Brain pericyte (primary cell): ENCODE results near the gene SLC47A1.
"Not testable (repeated sequence)": the region's sequence is repeated elsewhere in the genome, so short reads cannot be mapped to it uniquely, and the experiment has no call there.

Experiments
- DNase-seq: peaks from one replicate; pipeline ENCODE4 v3.0.0-alpha.2; 2012; ENCODE audit warnings: low read depth, low spot score

The SLC47A1 gene

DNA sequence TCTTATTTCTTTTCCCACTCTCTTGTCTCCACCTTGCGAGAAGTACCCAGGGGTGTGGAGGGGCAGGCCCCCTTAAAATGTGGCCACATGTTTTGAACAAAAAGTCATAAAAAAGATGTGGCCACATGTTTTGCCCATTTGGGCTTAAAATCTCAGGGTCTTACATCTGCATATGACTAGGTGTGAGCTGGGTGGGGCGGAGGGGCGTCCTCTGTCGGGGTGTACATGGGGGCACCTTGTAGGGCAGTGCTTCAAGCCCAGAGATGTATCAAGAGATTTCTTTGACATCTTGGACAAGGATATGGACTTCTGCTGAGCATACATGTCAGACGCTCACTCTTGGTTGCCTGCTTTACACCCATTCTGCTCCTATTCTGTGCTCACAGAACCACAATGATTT lies 13.0 kb upstream of the SLC47A1 start:
- DNase-seq, result no peak

DNA sequence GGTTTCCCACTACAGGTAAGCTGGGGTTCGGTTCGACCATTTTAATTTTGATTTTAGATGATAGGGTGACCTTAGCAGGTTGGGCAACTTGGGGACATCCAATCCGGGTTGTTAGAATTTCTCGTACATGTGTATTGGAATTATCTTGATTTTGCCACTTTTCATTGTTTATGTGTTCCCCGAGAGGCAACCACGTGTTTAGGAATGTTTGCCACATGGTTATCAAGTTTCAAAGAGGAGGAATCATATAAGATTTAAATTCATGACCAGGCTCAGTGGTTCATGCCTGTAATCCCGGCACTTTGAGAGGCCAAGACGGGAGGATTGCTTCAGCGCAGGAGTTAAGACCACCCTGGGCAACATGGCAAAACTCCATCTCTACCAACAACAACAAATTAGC lies 10.0 kb upstream of the SLC47A1 start:
- DNase-seq, result no peak

DNA sequence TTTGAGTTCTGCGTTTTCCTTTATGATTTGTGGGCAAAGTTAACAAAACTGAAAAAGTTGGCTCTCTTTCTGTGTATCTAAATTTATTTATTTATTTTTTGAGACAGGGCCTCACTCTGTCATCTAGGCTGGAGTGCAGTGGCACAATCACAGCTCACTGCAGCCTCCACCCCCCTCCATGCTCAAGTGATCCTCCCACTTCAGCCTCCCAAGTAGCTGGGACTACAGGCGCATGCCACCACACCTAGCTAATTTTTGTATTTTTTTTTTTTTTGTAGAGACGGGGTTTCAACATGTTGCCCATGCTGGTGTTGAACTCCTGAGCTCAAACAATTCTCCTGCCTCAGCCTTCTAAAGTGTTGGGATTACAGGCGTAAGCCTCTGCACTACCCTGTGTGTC lies 6.7 kb upstream of the SLC47A1 start:
- DNase-seq, result not testable (repeated sequence)

DNA sequence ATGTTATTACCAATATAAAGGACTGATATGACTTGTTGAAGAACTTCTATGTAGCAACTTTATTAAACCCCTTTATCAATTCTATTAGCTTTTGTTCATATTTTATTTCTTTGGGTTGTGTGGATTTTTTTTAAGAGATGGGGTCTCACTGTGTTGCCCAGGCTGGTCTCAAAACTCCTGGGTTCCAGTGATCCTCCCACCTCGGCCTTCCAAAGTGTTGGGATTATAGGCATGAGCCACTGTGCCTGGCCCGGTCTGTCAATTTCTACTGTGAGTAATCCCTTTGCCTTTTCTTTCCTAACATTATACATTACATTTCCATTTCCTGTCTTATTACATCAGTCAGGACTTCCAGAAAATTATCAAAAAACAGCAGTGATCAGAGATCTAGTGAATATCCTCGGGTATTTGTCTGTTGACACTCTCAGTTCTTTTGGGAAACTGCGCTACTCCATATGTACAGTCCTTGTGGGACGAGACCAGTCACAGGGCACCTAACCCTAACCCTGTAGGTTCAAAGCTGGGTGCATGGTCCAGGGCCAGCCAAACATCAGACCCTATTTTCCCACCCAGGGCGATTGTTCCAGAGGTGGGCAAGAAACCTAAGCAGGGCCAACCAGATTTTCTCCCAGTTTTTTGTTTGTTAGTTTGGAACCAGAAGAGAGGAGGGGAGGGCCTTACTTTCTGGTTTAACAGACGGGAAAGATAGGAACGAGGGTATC lies 1.7 kb upstream of the SLC47A1 start:
- DNase-seq, result no peak

DNA sequence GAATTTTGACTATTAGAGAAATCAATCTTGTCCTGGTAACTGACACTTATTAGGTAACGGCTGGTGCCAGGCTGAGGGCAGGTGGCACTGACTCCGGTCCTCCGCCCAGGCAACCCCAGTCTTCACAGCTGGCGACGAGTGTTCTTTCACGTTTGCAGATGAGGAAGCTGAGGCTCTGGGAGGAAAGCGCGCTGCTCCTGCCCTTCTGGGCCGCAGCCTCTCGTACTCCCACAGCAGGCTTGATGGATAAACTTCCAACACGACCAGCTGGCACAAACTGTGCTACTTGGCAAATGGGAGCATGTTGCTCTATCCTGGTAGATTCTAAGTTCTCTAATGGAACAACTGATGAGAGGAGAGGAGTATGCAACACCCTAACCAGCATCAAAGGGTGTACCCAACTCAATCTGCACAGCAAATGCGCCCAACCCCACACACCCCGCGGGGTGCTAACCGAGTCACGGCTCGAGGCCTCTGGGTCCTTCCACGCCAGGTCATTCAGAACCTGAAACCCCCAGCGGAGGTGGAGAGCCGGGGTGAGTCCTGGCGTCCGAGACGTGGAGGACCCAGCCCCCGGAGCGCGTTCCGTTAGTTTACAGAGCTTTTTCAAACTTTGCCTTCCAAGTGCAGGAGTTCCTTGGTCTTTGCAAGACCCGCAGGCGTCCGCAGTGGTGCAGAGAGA lies 477 bp upstream of the SLC47A1 start:
- no peak for DNase-seq

DNA sequence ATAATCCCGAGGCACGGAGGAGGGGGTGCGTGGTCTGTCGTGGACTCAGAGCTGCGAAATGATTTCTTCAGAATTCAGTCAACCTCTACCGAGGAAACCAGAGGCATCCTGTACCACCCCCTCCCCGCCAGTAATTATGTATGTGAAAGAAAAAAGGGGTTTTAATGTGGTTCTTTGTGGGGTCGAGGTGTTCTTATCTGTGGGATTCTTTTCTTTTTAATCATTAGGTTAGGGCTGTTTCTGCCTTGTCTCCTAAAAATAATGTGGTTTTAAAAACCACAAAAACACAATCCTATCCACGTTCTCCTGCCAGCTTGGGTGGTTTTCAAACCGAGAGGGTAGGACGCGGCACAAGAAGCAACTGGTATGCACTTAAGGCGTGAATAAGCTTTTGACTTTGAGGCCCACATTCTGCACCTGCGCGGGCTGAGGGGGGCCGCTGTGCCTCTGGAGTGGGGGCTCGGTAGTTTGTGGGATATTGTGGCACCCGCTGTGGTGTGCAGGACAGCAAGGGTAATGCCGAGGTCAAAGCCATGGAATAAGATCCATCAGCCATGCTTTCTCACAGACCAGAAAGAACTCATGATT lies 1.0 kb downstream of the SLC47A1 start:
- no peak for DNase-seq

DNA sequence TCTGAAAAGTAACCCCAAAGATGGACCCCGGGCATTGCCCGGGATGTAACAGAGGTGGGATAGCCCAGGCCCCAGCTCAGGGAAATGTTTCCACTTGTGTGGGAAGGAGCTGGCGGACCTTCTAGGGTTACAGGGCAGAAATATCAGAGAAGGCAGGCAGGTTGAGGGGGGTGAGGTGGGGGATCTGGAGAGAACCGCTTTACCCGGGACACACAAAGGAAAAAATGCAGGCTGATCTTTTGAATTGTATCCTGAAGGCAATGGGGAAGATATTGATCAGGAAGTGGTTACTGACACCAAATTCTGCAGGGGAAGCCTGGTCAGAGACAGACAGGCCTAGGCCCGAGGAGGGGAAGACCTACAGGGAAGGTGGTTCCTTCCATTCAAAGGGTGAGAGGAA lies 3.5 kb downstream of the SLC47A1 start:
- DNase-seq, result no peak

DNA sequence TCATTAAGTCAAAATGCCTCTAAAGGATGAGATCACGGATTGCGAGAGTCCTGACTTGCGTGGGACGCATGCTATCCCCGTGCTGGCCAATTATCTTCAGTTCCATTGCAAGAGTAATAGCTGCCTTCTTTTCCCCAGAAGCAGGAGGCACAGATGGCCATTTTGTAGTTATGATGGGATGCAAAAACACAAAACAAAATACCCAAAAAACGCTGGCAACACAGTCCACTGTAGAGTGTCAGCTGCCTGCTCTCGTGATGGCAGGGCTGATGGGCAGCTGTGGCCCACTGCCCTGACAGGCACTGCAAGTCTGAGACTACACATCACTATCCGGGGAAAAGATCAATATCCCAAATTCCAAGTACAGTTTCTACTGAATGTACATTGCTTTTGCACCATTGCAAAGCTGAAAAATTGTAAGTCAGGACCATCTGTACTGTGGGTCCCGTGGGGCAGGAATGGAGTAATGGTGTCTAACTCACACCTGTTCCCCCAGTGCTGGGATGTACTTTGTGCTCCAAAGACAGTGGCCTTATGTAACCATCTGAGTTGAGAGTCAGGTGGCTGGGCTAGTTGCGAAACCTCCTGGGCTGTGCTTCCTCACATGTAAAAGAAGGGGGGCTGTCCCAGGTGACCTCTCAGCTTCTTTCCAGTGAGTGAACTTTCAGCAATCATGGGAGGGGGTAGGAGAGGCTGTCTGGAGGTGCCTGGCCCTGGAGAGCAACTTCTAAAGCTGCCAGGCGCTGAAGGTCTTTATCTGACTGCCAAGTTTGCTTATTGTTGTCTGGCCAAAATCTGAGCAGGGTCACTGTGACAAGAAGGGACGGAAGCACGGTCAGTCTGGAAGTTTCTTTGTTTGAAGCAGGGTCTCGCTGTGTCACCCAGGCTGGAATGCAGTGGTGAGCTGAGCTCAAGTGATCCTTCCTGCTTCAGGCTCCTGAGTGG lies 4.7 kb downstream of the SLC47A1 start:
- no peak for DNase-seq

DNA sequence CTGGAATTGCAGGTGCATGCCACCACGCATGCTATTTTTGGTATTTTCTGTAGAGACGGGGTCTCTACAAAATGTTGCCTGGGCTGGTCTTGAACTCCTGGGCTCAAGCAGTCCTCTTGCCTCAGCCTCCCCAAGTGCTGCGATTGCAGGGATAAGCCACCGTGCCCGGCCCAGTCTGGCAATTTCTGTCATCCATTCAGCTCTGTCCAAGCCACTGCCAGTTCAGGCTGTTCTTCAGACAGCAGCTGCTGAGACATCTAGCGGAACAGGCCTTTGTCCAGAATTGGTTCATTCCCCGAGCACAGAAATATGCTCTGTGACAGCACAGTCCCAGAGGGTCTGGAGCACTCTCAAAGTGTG lies 5.4 kb downstream of the SLC47A1 start:
- no peak for DNase-seq

DNA sequence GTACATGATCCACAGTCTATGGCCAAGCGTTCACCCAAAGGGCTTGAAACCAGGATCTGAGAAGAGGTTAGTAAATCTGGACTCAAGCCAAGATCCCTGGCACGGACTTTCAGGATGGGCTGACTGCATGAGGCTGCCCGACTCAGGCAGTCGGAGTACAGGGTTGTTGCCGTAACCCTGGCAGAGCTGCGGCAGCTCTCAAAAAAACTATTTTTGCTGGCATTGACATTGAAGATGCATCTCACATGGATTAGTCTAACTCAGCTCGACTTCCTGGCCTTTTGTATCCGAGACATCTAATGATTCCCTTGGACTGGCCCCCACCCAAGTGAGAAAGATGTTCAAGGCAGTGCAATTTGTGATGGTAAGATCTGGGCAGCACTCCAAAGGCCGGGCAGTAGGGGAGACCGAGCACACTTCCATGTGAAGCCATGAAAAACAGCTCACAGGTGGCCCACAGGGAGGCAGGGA lies 6.2 kb downstream of the SLC47A1 start:
- no peak for DNase-seq

DNA sequence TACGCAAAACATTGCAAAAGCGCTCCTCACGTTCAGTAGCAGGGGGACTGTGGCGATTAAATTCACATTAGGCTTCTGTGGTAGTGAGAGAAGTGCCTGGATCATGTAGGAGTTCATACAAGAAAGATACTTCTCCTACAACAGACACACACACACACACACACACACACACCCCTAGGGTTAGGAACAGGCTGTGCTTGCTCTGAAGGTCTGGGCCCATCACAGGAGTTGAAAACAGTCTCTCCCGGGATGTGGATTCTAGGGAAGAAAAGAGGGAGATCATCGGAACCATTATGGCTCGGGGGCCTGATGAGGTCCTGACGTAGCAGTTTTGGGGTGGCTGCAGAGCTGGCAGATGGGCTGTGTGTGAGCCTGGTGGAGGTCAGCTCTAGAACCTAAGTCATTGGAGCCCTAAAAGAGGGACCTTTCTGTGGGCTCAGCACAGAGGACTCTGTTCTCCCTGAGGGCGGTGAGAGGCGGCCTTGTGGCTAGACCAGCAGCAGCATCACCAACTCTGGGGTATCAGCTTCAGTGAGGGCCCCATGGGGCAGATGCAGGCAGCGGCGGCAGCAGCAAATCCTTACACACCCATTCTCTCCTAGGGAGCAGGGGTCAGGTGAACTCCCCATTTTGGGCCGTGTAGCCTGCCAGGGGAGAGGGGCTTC lies 7.2 kb downstream of the SLC47A1 start:
- DNase-seq, result no peak

DNA sequence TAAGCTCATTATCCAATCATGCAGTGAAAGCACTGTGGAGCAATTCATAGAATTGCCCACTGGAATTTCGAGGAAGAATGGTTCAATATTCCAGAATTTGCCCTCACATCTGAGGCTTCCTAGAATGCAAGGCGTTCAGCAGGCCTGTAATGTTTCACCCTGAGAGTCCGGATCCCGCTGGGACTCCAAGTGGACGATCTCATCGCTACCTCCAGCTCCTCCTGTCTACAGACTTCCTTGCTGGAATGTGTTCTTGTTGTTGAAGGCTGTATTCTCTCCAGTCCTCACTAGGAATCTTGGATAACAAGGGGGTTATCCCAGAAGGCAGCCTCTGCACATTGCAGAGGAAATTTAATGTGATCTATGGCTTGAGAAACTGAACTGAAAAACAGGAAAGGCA lies 7.8 kb downstream of the SLC47A1 start:
- no peak for DNase-seq

DNA sequence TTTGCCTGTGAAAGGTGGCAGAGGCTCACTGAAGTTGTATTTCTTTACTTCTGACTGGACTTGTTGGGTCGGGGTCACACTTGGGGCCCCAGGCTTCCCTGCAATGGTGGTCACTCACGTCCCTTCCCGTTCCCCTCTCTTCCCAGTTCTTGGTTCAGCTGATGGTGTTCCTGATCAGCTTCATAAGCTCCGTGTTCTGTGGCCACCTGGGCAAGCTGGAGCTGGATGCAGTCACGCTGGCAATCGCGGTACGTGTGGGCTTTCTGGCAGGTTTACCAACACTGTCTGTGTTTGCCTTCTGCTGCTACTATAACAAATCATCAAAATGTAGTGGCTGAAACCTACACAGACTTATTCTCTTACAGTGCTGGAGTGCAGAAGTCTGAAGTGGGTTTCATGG lies 8.6 kb downstream of the SLC47A1 start:
- no peak for DNase-seq

DNA sequence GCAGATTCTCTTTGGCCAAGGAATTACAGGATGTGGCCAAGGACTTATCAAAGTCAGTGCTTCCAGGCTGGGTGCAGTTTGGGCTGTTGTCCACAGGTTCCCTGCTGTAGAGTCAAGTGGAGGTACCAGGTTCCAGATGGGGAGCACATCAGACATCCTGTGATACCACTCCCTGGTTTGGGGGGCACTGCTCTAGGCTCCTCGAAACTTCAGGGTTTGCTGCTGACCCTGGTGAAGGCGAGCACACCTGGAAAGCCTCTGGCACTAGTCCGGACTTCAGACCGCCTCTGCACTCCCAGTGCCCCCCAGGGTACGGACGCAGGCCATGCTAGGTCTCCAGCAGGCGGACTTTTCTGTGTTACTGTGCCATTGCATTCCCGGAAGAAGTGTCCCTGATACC lies 10.7 kb downstream of the SLC47A1 start:
- no peak for DNase-seq

DNA sequence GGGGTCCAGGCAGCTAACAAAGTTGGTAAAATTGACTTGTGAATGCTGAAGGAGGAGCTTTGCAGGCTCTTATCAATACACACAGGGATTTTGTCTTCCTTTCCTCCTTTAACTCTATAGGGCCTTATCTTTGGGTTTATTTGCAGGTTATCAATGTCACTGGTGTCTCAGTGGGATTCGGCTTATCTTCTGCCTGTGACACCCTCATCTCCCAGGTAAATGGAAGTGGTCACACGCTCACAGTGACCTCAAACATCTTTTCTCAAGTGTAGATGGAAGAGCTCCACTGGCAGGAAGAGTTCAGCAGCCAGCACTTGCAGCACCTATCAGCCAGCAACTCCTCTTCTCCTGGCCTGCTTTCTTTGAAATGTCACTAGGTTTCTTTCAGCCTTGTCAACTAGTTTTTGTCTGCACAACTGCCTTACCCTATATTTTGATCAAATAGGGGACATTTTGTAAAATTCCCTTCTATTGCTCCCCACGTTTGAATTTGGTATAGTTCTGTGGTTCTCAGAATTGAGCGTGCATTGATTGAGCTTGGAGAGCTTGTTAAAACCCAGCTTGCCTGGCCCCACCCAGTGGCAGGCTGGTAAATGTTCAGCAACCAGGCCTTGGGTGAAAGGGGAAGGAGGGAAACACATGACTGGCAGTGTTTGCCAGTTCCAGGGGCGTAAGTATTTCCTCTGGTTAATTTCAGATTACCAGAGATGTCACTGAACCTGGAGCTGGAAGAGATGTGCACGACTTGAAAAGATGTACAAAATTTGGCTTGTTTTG lies 12.8 kb downstream of the SLC47A1 start:
- no peak for DNase-seq

DNA sequence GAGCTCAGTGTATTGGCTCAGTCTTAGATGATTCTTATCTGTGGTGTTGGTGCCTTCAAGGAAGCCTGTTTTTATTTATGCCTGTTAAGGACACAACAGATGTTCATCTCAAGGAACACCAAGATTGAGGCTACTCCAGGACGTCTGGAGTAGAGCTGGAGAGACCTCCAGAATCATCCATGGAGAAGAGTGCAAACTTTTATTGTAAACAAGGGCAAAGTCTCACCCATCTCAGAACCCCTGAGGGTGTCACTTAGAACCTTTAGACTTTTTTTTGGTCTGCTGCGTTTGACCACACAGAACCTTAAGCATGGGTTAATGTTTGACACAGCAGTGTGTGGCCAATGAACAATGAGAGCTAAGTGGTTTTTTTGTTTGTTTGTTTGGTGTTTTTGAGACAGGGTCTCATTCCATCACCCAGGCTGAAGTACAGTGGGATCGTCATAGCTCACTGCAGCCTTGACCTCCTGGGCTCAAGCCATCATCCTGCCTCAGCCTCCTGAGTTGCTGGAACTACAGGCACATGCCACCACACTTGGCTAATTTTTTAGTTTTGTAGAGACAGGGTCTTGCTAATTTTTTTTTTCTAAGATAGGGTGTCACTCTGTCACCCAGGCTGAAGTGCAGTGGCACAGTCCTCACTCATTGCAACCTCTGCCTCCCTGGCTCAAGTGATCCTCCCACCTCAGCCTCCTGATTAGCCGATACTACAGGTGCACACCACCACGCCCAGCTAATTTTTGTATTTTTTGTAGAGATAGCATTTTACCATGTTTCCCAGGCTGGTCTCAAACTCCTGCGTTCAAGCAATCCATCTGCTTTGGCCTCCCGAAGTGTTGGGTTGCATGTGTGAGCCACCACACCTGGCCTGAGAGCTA lies 16.3 kb downstream of the SLC47A1 start:
- DNase-seq, result no peak

DNA sequence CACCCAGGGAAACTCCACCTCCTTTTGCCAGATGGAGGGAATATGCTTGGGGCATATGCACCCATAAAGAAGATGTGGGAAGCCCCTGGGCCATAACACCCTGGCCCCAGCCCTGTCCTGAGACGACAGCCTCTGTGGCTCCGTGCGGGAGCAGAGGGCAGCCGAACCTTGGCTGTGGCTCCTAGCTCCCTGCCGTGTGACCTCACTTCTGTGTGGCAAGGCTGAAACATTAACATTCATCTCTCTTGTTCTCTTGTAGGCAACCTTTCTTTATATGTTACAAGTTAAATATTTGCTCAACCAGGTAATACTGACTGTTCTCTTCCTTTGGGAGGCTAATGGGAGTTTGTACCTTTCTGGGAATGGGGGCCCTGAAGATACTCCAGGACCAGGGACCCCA lies 17.5 kb downstream of the SLC47A1 start:
- DNase-seq, result no peak

DNA sequence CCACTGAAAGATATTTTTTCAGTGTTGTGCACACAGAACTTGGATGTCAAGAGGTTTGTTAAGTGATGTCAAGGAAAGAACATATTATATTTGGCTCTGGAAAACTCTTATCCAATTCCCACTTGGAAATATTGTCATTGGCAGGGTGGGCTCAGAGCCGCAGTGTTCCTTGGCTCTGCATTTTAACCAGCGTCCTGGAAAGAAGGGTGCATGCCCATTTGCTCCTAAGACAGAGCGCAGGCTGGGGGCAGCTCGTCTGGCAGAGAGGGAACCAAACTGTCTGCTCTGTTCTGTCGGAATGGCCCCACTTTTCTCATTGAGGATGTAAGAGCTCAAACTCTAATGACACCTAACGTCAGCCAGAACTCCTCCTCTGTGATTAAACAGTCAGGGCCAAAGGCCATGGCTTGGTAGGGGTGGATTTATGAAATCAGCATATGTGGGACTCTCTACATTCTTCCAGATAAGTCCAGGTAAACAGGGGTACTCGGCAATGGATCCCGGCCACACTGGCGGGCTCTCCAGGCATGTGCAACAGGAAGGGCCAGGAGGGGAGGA lies 18.0 kb downstream of the SLC47A1 start:
- no peak for DNase-seq

DNA sequence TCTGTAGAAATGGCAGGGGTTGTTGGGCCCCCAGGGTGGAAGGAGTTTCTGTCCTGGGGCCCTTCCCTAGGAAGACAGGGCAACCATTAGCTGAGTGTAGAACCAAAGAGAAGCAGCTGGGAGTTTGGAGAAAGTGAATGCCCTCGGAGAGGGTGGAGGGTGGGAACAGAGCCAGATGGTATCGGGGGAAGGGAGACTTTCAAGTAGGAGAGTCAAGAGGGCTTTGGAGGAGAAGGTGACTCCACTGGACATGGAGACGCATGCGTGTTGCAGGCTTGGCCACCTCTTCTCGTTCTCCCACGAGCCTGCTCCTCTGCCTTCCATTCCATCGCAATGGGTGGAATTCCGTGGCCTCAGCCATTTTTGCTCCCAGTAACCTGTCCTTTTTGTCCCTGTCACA lies 19.4 kb downstream of the SLC47A1 start:
- no peak for DNase-seq
